ENCODE data around the gene ARG2. TPM values are rescaled to one million over a fixed set of nuclear protein-coding genes. Genes with fewer than 3 reads are reported as not detected.
A peak's percentile ranks its signal among the peaks of the same experiment; 100 is the strongest.

Gene ARG2
- total and polyA plus RNA-seq, 10 of the 15 experiments (the other 5 are each of a cell fraction or from before 2014, with no cell fraction given): 0.48 to 7.8 (median 1.1) TPM

GRCh38 chr14:67571275-67571990, 48.3 kb upstream of the ARG2 start (continued):
- TF ChIP-seq JUNB (IDR thresholded peaks at IDR 0.05) (no peak), CTCF (IDR thresholded peaks at IDR 0.05 in 2 of 3, conservative IDR thresholded peaks at IDR 0.05 in 1 of 3; ENCODE audit: control insufficient read depth in 2 of 3, extremely low read depth in 1 of 3, insufficient read depth in 1 of 3, low read depth in 3 of 3, low read length in 3 of 3) (peak; percentile 91 to 96 (median 96); a peak in 5 of 6 replicates), DPF2 (IDR thresholded peaks at IDR 0.05) (no peak), BHLHE40 (IDR thresholded peaks at IDR 0.05; ENCODE audit: borderline replicate concordance in 1 of 2, low read depth in 2 of 2, low read length in 1 of 2) (peak in 1 of 2 experiments; percentile 27; a peak in 1 of 4 replicates), PBX3 (IDR thresholded peaks at IDR 0.05; ENCODE audit: insufficient replicate concordance, low read depth, low read length) (peak; percentile 83), HDAC2 (IDR thresholded peaks at IDR 0.05) (no peak), RUNX3 (IDR thresholded peaks at IDR 0.05; ENCODE audit: low read length) (peak; percentile 74), PAX5 (IDR thresholded peaks at IDR 0.05; ENCODE audit: borderline replicate concordance, low read depth, low read length) (0 out of 2 replicates have a peak, but pooled peaks have one; percentile 12), TARDBP (IDR thresholded peaks at IDR 0.05; ENCODE audit: borderline replicate concordance) (no peak), NKRF (conservative IDR thresholded peaks at IDR 0.05) (no peak), SREBF2 (IDR thresholded peaks at IDR 0.05; ENCODE audit: low read length) (no peak), RAD21 (IDR thresholded peaks at IDR 0.05; ENCODE audit: insufficient read depth, low read depth, low read length) (peak; percentile 92), SMARCA5 (IDR thresholded peaks at IDR 0.05) (no peak), E2F8 (IDR thresholded peaks at IDR 0.05; ENCODE audit: low read depth, partially characterized antibody) (no peak), TCF12 (IDR thresholded peaks at IDR 0.05; ENCODE audit: low read depth, low read length) (no peak), CHD1 (IDR thresholded peaks at IDR 0.05; ENCODE audit: low read depth, low read length) (no peak)
